ENCODE measurements around the gene NINL. TPM values are rescaled to one million over a fixed set of nuclear protein-coding genes. Genes with fewer than 3 reads are reported as not detected.

NINL gene
- total RNA-seq, 4 donors from 2014 or later = 3.0 to 5.8 (median 3.7) TPM

GRCh38 chr20:25622450-25623224 is 37.3 kb upstream of the NINL start:
- intact Hi-C loops (cut with DNase I) = loop anchor here (2.0 to 10.0 kb wide), 3 partner anchors 35 to 78 kb away; partner anchors contain the start of genes NINL and ZNF337
- no peaks in the 10 kb centered on the region for H3K36me3 ChIP-seq
- H3K27me3 ChIP-seq = peaks cover 0 to 7% (median 0%) of the 10 kb centered on the region in 4 donors
- peak overlapping the region; percentile 79 to 98 (median 94) for H3K4me3 ChIP-seq
- DNase-seq (ENCODE audit: extremely low spot score) = no peak
- TF ChIP-seq POLR2A (IDR thresholded peaks at IDR 0.05; ENCODE audit: low read depth) (no peak), EP300 (IDR thresholded peaks at IDR 0.05) (no peak), POLR2AphosphoS5 (IDR thresholded peaks at IDR 0.05) (no peak)
- WGBS = 36% methylated on average over 17 of the region's 17 CpGs
- H3K9me3 ChIP-seq = no peaks in the 10 kb centered on the region
- H3K27ac ChIP-seq (replicated peaks in 1 of 4) = peak overlapping the region; percentile 92 to 98 (median 94)
- peaks cover 14 to 26% (median 21%) of the 10 kb centered on the region in 4 donors for H3K4me1 ChIP-seq

DNA sequence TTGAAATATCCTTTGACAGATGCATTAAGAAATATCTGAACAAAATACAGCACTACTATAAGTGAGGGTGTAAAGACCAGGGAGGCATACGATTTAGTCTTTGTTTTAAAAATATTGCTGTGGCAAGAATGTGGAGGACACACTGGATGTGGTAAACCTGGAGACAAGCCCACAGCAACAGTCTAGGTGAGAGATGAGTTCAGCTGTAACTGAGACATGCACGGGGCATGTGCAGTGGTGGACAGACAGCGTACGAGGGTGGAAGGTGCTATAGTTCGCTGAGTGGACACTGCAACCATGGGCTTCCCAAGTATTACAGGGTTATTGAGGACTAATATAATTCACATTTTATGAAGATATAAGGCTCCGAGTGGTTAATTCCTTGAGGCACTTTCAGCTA is 36.7 kb upstream of the NINL start:
- TF ChIP-seq, protein P1, sequence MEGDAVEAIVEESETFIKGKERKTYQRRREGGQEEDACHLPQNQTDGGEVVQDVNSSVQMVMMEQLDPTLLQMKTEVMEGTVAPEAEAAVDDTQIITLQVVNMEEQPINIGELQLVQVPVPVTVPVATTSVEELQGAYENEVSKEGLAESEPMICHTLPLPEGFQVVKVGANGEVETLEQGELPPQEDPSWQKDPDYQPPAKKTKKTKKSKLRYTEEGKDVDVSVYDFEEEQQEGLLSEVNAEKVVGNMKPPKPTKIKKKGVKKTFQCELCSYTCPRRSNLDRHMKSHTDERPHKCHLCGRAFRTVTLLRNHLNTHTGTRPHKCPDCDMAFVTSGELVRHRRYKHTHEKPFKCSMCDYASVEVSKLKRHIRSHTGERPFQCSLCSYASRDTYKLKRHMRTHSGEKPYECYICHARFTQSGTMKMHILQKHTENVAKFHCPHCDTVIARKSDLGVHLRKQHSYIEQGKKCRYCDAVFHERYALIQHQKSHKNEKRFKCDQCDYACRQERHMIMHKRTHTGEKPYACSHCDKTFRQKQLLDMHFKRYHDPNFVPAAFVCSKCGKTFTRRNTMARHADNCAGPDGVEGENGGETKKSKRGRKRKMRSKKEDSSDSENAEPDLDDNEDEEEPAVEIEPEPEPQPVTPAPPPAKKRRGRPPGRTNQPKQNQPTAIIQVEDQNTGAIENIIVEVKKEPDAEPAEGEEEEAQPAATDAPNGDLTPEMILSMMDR (IDR thresholded peaks at IDR 0.05) = no peak
- TF ChIP-seq EP300 (IDR thresholded peaks at IDR 0.05) (no peak), POLR2A (IDR thresholded peaks at IDR 0.05; ENCODE audit: low read depth) (no peak), POLR2AphosphoS5 (IDR thresholded peaks at IDR 0.05) (no peak)
- no peak overlapping the region for H3K27ac ChIP-seq (replicated peaks in 1 of 4)
- H3K4me1 ChIP-seq = peaks cover 14 to 26% (median 21%) of the 10 kb centered on the region in 4 donors
- no peak overlapping the region for H3K4me3 ChIP-seq
- no peaks in the 10 kb centered on the region for H3K9me3 ChIP-seq
- 89% methylated on average over 6 of the region's 6 CpGs for WGBS
- H3K36me3 ChIP-seq = no peaks in the 10 kb centered on the region
- H3K27me3 ChIP-seq = peaks cover 0 to 7% (median 0%) of the 10 kb centered on the region in 4 donors
- intact Hi-C loops (cut with DNase I) = loop anchor here (2.0 to 10.0 kb wide), 3 partner anchors 35 to 77 kb away; partner anchors contain the start of genes NINL and ZNF337
- no peak for DNase-seq (ENCODE audit: extremely low spot score)

- 90% methylated on average over 3 of the region's 3 CpGs for WGBS
- Histone ChIP-seq H3K9me3 (no peaks in the 10 kb centered on the region), H3K4me1 (peaks cover 11 to 20% (median 15%) of the 10 kb centered on the region in 4 donors), H3K36me3 (peaks cover 4 to 17% (median 13%) of the 10 kb centered on the region in 4 donors), H3K27me3 (peaks cover 0 to 7% (median 0%) of the 10 kb centered on the region in 4 donors), H3K27ac (replicated peaks in 1 of 4) (no peak overlapping the region), H3K4me3 (no peak overlapping the region)
- TF ChIP-seq EP300 (IDR thresholded peaks at IDR 0.05) (no peak), POLR2A (IDR thresholded peaks at IDR 0.05; ENCODE audit: low read depth) (no peak), POLR2AphosphoS5 (IDR thresholded peaks at IDR 0.05) (no peak)
- TF ChIP-seq, protein P1 (IDR thresholded peaks at IDR 0.05) = no peak
- intact Hi-C loops (cut with DNase I) = no loop called here
- DNase-seq (ENCODE audit: extremely low spot score) = no peak
Observed at GRCh38 chr20:25619514-25619913, 34.2 kb upstream of the NINL start.

- no peaks in the 10 kb centered on the region for H3K4me1 ChIP-seq
- H3K27me3 ChIP-seq = no peaks in the 10 kb centered on the region
- 89% methylated on average over 3 of the region's 3 CpGs for WGBS
- TF ChIP-seq, protein P1 (IDR thresholded peaks at IDR 0.05) = no peak
- TF ChIP-seq EP300 (IDR thresholded peaks at IDR 0.05) (no peak), POLR2AphosphoS5 (IDR thresholded peaks at IDR 0.05) (no peak), POLR2A (IDR thresholded peaks at IDR 0.05; ENCODE audit: low read depth) (no peak)
- no peak for DNase-seq (ENCODE audit: extremely low spot score)
- H3K9me3 ChIP-seq = no peaks in the 10 kb centered on the region
- no peak overlapping the region for H3K27ac ChIP-seq (replicated peaks in 1 of 4)
- intact Hi-C loops (cut with DNase I) = no loop called here
- peaks cover 0 to 15% (median 6%) of the 10 kb centered on the region in 4 donors for H3K36me3 ChIP-seq
- no peak overlapping the region for H3K4me3 ChIP-seq
Observed at GRCh38 chr20:25608774-25609173, 23.4 kb upstream of the NINL start.

DNA sequence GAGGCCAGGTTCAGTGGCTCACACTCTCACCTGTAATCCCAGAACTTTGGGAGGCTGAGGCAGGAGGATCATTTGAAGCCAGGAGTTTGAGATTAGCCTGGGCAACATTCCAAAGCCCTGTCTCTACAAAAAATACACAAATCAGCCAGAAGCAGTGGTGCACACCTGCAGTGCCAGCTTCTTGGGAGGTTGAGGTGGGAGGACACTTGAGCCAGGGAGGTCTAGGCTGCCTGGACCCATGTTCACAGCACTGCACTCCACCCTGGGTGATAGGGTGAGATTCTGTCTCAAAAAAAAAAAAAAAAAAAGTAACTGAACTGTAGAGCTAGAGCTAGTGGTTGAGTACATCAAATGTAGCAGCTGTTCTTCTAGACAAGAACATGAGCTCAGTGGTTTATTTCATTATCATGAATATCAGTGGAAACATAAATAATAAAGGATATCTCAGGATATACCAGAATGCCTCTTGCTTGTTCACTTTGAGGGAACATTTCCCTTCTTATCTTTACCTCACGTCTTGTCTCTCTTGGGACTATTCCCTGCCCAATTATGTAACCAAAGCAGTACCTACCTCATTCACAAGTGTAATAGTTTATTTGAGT is 20.9 kb upstream of the NINL start:
- Histone ChIP-seq H3K27ac (replicated peaks in 1 of 4) (no peak overlapping the region), H3K27me3 (no peaks in the 10 kb centered on the region), H3K36me3 (no peaks in the 10 kb centered on the region), H3K9me3 (no peaks in the 10 kb centered on the region), H3K4me3 (no peak overlapping the region), H3K4me1 (no peaks in the 10 kb centered on the region)
- TF ChIP-seq, protein P1 (IDR thresholded peaks at IDR 0.05) = no peak
- no peak for TF ChIP-seq POLR2A (IDR thresholded peaks at IDR 0.05; ENCODE audit: low read depth)
- no peak for TF ChIP-seq POLR2AphosphoS5 (IDR thresholded peaks at IDR 0.05)
- TF ChIP-seq EP300 (IDR thresholded peaks at IDR 0.05) = no peak
- WGBS = 76% methylated on average over 1 of the region's 1 CpG
- intact Hi-C loops (cut with DNase I) = no loop called here
- DNase-seq (ENCODE audit: extremely low spot score) = no peak

All from esophagus muscularis mucosa (tissue), 4 donors.